C1 segment of cervical spinal cord (tissue), 14 donors: ENCODE results near the gene SENP5.
"Not testable (repeated sequence)": the region's sequence is repeated elsewhere in the genome, so short reads cannot be mapped to it uniquely, and the experiment has no call there.

Experiments used
- DNase-seq, 14 donors: peaks; one replicate each; lab custom pipeline; 2025; lab: John Stamatoyannopoulos, UW

Gene SENP5

DNA sequence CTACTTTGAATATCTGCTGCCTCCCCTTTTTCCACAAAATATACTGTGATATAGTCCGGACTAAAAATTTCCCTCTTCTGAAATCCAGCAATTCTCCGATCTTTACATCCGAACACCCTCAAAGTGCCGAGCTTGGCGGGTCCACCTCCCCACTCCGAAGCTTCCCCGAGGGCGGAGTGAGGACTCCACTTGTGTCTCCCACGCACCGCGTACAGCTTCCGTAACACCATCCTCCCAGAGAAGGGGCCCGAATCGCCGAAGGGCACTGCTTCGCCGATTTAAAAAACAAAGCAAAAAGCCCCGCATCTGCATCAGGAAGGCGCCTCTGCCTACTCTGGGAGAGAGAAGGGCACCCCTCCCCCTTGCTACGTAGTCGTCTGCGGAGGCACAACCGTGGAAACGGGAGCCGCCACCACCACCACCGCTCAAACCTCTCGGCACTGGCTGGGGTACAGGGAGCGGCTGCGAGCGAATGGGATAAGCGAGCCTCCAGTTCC is 74.1 kb downstream of the SENP5 start:
- peak in 6 of 14 donors; percentile 30 to 56 (median 44) for DNase-seq

DNA sequence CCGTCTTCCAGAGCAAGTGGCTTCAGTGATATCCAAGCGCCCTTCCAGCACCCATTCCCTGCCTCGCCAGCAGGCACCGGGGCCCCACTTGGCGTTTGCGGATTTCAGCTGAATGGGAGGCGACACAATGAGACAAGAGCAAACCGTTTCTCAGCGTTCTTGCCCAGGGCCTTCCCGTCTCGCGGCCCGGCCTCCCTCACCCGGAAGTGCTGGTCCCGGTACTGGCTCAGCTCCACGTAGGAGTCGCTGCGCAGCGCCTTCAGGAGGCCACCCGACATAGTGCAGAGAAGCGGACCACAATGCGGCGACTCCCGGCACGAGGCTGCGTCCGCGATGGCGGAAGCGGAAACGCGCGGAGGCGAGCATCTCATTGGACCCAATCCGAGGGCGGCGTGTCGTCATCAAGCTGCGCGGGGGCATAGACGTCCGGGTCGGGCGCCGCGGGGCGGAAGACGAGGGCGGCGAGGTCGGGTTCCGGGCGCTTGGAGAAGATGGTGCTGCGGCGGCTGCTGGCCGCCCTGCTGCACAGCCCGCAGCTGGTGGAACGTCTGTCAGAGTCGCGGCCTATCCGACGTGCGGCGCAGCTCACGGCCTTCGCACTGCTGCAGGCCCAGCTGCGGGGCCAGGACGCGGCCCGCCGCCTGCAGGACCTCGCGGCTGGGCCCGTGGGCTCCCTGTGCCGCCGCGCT is 74.7 kb downstream of the SENP5 start, which contains the start of gene NCBP2:
NCBP2 (minus strand) TSS at position 303 of the 689 bp plus-strand sequence; CDS start at position 278, 25 bp downstream.
- peak; percentile 91 to 98 (median 96) for DNase-seq

DNA sequence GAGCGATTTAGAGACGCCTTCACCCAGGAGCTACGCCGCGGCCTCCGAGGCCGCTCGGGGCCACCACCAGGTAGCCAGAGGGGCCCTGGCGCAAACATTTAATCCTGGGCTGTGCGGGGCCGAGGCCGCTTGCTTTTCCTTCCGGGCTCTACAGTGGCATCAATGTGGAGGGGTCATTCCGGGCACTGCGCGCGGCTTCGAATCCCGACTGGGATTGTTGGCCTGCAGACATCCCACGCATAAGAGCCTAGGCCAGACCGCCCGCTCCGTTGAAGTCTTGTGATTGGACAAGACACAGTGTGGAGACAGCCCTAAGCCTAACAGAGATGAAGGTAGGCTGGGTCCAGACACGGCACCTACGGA is 75.2 kb downstream of the SENP5 start:
- DNase-seq, result peak in 1 of 14 donors; percentile 40

DNA sequence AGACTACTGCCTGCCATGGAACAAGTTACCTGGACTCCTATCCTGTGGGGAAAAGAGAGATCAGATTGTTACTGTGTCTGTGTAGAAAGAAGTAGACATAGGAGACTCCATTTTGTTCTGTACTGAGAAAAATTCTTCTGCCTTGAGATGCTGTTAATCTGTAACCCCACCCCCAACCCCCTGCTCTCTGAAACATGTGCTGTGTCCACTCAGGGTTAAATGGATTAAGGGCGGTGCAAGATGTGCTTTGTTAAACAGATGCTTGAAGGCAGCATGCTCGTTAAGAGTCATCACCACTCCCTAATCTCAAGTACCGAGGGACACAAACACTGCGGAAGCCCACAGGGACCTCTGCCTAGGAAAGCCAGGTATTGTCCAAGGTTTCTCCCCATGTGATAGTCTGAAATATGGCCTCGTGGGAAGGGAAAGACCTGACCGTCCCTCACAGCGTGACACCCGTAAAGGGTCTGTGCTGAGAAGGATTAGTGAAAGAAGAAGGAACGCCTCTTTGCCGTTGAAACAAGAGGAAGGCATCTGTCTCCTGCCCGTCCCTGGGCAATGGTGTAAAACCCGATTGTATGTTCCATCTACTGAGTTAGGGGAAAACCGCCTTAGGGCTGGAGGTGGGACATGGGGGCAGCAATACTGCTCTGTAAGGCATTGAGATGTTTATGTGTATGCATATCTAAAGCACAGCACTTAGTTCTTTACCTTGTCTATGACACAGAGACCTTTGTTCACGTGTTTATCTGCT is 76.5 kb downstream of the SENP5 start:
- DNase-seq, result not testable (repeated sequence)

DNA sequence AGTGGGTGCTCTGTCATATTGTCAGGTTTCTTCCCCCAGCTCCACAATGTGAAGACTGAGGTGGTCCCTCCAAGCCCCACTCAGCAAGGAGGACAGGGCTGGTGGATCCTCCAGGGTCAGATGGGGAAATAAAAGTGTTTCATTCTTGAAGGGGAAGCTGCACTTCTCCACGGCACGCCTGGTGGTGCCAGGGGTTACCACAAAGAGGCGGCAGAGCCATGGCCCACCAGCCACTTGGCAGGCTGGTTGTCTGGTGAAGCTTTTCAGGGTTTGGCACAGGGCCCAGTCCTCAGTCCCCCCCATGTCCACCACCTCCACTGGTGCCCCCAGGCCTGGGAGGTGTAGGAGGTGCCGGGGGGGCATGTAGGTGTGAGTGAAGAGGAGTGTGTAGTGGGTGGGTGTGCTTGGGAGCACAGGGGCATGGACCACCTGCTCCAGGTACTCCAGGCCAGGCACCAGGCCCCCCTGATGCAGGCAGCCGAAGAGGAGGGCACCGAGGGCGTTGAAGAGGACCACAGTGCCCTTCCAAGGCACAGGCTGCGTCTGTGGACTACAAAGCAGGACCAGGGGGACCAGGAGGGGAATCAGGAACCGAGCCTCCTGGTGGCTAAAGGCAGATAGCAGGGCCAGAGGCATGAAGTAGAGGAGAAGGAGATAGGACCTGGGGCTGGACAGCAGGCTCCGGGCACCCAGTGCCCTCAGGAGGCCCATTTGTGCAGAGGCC is 79.6 kb downstream of the SENP5 start:
- DNase-seq, result no peak

DNA sequence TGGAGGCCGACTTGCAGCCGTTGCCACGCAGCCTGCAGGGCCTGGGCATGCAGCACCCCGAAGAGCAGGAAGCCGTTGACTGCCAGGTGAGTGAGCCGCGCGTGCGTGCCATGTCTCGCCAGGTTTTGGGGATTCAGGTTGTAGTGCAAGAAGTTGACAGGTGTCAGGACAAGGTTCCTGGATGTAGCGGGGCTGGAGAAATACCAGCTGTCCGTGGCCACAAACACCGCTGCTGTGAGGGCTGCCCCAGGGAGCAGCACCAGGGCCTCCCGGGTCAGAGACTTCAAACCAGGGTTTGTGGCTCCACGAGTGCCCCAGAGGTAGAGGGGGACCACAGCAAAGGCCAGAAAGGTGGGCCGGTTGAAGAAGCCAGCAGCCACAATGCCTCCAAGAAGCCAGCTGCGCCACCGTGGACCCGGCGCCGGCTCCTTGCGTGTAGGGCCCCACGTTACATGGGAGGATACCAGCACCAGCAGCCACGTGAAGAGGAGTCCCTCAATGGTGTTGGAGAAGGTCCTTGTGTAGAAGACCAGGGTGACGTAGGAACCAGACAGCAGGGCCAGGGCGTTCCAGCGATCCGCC is 80.2 kb downstream of the SENP5 start:
- DNase-seq, result no peak

DNA sequence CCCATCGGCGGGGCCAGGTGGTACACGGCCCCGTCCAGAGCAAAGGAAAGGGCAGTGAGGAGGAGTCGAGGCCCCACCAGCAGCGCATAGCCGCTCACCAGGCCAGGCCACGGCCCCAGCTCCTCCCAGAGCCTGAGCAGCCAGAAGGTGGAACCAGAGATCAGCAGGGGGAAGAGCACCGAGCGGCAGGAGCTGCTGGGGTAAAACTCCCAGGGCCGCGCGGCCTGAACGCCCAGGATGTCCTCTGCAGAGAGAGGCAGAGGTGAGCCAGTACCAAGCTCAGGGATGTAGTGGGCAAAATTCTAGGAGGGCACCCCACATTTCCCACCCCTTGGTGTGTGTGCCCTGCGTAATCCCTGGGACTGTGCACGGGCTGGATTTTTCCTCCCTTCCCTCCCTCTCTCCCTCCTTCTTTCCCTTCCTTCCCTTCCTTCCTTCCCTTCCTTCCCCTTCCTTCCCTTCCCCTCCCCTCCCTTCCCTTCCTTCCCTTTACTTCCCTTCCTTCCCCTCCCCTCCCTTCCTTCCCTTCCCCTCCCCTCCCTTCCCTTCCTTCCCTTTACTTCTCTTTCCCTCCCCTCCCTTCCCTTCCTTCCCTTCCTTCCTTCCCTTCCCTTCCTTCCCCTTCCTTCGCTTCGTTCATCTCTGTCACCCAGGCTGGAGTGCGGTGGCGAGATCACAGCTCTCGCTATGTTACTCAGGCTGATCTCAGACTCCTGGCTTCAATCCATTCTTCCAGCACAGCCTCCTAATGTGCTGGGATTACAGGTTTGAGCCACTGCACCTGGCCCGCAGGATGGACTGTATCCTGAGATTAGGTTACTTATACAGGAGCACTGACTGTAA is 80.9 kb downstream of the SENP5 start:
- DNase-seq, result no peak

DNA sequence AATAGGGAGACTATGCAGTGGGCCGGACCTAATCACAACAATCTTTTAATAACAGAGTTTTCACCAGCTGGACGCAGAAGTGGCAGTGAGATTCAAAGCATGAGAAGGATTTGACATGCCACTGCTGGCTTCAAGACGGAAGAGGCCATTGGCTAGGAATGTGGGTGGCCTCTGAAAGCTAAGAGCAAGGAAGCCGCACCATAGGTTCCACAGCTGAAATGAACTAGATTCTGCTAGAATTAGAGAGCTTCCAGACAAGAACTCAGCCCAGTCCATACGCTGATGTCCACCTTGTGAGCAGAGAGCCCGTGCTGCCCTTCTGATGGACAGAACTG is 81.5 kb downstream of the SENP5 start:
- no peak for DNase-seq

DNA sequence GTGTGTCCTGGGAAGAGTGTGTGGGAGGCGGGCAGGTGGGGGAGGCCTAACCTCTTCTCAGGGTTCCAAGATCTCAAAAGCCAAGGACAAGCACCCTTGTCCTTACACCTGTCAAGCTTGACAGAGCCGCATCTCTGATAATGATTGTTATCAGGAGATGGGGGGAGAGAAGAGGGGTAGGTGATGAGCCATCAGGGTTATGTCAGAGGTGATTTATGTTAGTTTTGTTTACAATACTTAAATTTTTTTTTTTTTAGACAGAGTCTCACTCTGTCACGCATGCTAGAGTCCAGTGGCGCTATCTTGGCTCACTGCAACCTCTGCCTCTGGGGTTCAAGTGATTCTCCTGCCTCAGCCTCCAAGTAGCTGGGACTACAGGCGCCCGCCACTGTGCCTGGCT is 82.0 kb downstream of the SENP5 start:
- no peak for DNase-seq

DNA sequence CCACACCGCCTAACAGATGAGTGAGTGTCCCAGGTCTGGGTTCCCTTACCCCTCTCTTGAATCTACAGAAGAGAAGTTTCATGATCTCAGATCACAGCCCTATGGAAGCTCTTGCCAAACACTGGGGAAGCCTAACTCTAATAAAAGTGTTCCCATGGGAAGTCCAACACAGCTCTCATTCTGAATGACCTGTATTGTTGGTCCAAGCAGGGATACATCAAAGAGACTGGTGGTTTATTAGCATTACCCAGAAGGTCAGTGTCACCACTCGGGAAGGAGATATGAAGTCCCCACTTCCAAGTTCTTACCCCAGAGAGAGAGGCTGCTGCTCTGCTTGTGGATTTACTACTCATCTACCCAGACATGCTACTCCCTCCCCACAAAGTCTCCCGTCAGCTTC is 83.7 kb downstream of the SENP5 start:
- no peak for DNase-seq

DNA sequence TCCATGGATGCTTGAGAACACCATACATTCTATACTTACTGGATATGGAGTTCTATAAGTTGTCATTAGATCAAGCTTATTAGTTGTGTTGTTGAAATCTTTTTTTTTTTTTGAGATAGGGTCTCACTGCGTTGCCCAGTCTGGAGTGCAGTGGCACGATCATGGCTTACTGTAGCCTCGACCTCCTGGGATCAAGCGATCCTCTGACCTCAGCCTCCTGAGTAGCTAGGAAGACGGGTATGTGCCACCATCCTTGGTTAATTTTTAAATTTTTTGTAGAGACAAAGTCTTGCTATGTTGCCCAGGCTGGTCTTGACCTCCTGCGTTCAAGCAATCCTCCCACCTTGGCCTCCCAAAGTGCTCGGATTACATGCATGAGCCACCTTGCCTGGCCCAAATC is 87.1 kb downstream of the SENP5 start:
- no peak for DNase-seq

DNA sequence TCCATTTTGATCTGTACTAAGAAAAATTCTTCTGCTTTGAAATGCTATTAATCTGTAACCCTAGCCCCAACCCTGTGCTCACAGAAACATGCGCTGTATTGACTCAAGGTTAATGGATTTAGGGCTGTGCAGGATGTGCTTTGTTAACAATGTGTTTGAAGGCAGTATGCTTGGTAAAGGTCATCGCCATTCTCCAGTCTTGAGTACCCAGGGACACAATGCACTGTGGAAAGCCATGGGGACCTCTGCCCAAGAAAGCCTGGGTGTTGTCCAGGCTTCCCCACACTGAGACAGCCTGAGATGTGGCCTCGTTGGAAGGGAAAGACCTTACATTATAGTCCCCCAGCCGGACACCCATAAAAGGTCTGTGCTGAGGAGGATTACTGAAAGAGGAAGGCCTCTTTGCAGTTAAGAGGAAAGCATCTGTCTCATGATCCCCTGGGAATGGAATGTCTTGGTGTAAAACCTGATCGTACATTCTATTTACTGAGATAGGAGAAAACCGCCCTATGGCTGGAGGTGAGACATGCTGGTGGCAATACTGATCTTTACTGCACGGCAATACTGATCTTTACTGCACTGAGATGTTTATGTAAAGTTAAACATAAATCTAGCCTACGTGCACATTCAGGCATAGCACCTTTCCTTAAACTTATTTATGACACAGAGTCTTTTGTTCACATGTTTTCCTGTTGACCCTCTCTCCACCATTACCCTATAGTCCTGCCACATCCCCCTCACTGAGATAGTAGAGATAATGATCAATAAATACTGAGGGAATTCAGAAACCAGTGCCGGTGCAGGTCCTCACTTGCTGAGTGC is 94.6 kb downstream of the SENP5 start:
- no peak for DNase-seq

DNA sequence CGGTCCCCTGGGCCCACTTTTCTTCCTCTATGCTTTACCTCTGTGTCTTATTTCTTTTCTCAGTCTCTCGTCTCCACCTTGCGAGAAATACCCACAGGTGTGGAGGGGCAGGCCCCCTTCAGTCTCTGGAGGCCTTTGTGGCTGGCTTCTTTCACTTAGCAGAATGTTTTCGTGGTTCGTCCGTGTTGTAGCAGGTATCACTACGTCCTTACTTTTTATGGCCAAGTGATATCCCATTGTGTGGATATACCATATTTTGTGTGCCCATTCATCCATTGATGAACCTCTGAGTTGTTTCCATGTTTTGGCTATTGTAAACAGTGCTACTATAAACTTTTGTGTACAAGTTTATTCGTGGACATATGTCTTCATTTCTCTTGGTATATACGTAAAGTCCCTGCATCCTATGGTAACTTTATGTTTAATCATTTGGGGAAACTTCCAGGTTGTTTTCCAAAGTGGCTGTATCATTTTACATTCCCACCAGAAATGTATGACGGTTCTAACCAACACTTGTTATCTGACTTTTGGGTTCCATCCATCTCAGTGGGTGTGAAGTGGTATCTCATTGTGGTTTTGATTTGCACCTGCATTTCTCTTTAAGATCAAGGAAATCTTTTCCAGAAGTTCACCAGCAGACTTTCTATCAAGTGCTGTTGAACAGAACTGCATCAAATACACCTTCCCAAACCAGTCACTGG is 95.4 kb downstream of the SENP5 start:
- DNase-seq, result no peak

DNA sequence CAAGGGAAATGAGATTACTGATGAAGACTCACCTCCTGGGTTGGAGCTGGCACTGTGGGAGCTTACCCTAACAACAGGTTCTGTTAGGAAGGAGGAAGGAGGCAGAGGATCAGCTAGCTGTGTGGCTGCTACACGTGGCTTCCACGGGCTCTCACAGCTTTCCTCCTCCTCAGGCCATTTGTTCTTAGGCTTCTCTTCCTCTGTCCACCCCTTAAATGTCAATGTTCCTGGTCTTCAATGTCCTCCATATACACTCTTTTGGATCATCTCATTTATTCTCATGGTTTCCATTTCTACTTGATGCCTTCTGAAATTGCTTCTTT is 95.9 kb downstream of the SENP5 start:
- DNase-seq, result no peak

DNA sequence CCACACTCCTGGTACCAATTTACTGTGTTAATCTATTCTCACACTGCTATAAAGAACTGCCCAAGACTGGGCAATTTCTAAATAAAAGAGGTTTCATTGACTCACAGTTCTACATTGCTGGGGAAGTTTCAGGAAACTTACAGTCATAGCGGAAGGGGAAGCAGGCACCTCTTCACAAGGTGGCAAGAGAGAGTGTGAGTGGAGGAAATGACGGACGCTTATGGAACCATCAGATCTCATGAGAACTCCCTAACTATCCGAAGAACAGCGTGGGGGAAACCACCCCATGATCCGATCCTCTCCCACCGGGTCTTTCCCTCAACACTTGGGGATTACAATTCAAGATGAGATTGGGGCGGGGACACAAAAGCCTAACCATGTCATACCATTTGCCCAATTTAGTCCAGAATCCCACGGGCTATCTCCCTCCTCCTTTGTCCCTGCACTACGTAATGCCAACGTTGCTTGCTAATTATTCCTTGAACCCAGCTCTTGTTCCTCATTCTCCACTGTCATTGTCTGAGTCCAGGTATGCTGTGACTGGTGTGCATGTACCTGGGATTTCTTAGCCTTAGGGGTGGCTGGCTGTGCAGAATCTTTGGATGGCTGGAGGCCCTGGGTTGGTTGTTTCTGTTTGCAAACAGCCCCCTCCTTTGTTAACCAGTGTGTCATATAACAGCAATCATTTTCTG is 97.5 kb downstream of the SENP5 start:
- DNase-seq, result no peak

DNA sequence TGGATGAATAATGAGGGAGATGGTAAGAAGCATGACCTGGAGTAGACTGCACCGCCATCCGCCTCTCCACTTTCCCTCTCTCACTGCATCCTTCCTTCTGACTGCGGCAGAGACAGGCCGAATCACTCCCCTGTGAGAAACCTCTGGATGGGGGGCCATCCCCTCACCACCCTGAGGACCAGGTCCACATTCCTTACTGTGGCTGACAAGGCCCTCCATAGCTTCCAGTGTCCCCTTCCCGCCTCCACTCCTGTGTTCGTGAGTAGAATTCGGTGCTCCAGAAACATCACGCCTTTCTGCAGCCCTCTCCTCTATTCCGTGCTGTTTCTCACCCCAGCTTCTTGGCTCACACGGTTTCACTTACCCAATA is 98.1 kb downstream of the SENP5 start:
- no peak for DNase-seq

DNA sequence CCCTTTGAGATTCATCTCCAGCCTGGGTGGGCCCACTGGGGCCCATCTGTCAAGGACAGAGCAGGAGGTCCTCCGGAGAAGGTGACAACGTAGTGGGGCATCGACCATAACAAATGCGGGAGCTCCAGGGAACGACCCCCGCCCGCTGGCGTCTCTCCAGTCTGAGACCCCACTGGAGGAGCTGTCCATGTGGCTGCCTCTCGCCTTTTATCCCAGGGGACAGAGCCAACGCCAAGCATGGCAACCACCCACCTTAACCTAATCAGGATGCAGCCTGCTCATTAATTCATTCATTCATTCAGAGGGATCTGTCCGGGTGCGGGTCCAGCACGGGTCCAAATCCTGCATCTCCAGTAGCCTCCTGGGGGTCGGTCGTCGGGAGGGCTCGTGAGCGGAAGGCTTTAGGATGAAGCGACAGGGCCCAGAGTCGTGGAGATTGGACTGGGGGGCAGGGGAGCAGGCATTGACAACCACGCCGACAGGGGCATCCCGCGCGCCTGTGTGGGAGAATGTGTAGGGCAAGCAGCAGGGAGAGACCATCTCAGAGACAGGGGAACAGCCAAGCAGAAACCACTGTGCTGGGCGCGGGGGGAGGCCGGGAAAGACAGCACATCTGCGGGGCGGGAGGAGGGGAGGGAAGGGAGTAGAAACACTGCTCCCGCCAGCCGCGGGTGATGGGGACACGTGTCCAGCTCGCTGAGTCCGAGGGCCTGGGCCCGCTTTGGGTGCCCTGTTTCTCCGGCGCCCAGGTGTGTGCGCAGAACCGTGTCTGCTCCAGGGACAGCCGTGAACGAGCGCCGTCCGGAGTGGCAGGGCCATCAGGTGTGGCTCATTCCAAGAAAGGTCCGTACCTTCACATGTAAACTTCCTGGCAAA is 99.0 kb downstream of the SENP5 start:
- DNase-seq, result peak in 3 of 14 donors; percentile 6 to 24 (median 15)
